Activated CD4-positive, alpha-beta T cell treated with anti-CD3 and anti-CD28 coated beads, Interleukin-10, Interleukin-2, amounts not matched to agents 100 ng/mL and 50 ng/mL, durations not matched to agents 16 hours and 8 hours (primary cell): ENCODE data around the gene ADAM23.

Experiments used
- DNase-seq: peaks from one replicate; pipeline ENCODE4 v3.0.0-alpha.2; 2020

The ADAM23 gene

DNA sequence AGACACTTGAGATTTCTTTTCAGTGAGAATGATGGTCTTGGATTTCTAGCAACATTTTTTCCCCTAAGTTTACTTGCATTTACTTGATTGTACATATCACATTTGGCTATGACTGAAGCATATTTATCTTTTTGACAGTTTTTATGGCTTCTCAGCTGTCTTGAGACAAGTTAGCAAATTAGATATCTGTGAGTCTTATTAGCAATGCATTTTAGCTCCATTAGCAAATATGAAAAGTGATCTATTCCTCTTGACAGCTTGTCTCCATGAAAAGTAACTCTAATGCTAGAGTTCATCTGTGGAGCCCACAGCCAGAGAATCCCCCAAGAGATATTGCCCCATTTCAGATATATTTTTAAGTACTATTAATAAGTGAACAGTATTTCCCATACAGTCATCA lies 126.9 kb downstream of the ADAM23 start:
- DNase-seq = no peak

DNA sequence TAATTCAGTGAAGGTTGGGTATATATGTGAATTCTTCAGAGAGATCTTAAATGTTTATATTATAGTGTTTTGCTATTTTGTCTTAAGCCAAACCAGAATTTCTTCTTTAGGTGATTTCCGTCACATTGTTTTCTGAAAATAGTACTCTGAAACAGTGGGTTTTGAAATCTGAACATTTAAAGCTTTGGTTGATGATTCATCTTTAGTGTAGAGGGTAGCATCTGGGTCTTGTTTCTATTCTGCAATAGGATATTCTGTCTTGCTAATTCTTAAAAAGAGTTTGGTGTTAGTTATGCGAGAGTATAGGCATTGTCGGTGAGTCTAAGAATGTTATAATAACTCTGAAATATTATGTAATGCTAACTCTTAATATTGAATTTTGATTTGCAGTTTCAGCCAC lies 129.4 kb downstream of the ADAM23 start:
- no peak for DNase-seq

DNA sequence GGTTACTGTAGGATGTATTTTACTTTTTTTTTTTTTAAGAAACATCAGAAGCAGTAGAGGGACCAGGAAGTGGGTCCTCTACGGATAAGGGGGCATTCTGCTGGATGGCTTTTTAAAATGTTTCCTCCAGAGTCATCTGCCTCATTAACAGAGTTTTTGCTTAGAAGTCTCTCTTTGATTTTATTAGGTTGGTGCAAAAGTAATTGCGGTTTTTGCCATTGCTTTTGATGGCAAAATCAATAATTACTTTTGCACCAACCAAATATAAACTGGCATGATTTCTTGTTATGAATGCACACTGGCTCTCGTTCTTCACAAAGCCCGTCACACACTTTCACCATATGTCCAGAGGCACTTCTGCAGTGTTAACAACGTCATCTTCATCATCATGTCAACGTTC lies 130.5 kb downstream of the ADAM23 start:
- DNase-seq = no peak

DNA sequence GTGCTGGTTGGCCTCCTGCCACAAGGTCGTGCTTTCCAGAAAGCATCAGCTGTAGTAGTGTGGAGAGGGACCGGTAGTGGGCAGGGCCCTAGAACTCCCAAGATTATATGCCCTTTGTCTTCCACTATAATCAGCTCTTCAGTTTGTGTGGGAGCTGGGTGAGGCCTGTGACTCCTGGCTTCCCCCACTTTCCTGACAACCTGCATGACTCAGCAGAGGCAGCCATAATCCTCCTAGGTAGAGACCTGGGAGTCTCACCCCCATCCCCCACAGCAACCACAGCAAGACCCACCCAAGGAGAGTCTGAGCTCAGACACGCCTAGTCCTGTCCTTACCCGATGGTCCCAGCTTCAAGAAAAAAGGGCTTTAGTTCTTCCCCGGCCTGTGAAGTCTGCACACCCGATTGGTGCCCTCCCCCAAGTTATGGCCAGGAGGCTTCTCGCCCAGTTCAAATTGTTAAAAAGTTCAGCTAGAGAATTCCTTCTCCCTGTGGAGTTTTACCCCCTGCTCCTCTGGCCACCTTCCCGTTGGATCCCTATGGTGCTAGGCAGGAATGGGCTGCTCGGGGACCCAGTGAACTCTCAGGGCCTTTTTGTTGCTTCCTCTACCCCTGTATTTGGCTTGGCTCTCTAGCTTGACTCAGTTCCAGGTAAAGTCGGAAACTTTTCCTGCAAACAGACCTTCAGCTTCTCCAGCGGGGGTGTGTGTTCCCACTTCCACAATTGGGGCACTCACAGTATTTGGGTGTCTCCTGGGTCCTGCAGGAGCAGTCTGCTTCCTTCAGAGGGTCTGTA lies 141.2 kb downstream of the ADAM23 start:
- DNase-seq = no peak

DNA sequence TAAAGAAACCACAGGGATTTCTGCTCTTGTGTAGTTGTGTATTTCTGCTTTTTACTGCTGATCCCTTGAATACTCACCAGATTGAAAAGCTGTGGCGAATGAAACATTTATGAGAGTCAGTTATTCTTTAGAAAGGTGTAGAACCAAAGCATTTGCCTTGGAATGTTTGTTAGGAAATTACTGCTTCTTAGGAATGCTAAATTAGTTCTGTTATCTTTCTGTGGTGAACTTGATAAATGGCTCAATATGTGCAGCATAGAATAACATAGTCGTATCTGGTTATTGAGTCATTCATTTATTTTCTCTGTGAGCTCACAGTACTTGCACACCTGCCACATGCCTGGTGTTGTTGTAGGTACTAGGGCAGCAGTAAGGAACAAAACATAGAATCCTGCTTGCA lies 142.0 kb downstream of the ADAM23 start:
- DNase-seq = no peak

- DNase-seq = no peak
Observed at GRCh38 chr2:206586609-206587008, 143.3 kb downstream of the ADAM23 start.

DNA sequence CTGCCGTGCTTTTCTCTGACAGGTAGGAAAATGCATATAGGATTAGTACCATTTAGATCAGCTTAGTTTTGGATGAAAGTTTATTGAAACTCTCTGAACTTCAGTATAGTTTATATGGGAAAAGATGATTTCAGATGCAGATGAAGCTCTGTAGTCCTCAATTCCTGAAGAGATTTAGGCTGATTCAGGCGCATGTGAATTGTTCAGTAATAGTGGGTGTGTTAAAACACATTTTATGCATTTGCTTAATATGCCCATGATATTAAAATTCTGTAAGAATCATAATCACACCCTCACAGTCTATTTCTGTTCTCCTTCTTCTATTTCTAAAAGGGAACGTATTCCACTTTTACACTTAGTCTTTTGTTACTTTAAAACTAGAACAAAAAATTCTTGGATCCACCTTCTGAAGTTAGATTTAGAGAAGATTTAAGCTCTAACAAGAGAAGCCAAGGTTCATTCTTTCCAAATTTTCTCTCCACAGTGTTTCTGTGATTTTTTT lies 154.4 kb downstream of the ADAM23 start:
- no peak for DNase-seq

- DNase-seq = no peak
Observed at GRCh38 chr2:206603243-206603642, 159.9 kb downstream of the ADAM23 start.

DNA sequence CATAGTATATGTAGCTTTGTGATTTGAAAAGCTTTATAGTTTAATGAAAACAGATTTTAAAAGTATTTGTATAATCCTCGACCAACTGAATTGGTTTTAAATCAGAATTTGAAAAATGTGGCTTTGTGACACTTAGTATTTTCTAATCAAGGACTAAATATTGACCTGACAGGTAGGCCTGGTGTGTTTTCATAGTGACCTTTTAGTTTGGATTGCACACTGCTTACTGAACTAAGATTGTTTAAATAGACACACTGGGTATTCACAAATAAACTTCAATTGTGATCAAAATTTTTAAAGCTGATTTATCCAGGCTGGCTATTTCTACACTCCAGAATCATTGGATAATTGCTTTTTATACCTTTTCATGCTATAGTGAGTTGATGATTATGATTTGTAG lies 167.1 kb downstream of the ADAM23 start:
- DNase-seq = no peak

- no peak for DNase-seq
Observed at GRCh38 chr2:206611191-206611590, 167.9 kb downstream of the ADAM23 start.

DNA sequence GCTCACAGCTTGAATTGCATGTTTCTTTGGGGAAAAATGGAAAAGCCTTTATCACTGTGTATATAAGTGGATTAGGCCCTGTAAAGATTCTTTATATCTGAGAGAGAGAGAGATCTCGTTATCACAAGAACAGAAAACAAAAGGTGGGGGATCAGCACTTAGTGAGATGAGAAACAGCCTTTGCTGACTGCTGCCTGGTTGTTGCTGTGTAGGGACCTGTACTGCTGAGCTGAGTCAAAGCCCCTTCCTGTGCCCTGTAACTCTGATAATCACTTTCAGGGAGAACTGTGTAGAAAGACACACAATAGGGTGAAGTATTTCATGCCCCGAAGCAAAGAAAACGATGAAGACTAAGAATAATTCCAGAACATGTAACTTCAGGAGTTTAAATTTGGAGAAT lies 168.4 kb downstream of the ADAM23 start:
- DNase-seq = no peak

GRCh38 chr2:206614811-206615210 lies 171.5 kb downstream of the ADAM23 start:
- DNase-seq = no peak

- DNase-seq = no peak
Observed at GRCh38 chr2:206615417-206616089, 172.2 kb downstream of the ADAM23 start.

DNA sequence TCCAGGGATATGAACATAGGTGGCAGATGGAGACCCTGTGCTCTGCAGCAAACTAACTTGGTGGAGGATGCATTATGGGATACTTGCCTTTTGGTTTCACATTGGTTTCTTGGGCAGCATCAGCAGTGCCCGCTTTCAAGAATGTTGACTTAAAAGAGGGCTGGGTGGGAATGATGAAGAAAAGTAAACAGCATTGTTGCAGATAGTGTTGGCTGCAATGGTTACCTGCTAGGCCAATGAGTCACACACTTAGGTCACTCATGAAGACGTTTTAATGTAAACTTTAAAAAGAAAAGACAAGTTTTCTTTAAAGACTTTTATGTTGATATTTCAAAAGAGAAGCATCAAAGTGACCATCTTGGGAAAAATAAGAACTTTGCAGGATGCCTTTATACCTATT lies 172.8 kb downstream of the ADAM23 start:
- no peak for DNase-seq

GRCh38 chr2:206619011-206619410 lies 175.7 kb downstream of the ADAM23 start:
- DNase-seq = no peak

DNA sequence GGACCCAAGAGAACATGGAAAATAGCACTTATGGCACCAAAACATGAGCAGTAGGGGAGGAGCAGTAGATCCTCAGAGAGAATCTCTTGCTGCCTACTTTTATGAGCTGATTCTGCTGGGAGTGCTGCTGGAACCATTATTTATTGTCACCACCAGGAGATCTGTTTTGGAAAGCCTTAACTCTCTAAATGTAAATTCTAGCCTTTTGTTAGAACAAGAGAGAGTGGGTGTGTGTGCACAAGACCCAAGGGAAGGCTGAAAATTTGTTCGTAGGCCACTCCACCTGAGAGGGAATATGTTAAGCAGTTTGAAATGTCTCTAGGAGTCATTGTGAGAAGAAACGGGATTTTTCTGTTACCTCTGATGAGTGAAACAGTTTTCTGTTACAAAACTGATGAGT lies 182.8 kb downstream of the ADAM23 start:
- no peak for DNase-seq

GRCh38 chr2:206627632-206628031 lies 184.3 kb downstream of the ADAM23 start:
- DNase-seq = no peak

DNA sequence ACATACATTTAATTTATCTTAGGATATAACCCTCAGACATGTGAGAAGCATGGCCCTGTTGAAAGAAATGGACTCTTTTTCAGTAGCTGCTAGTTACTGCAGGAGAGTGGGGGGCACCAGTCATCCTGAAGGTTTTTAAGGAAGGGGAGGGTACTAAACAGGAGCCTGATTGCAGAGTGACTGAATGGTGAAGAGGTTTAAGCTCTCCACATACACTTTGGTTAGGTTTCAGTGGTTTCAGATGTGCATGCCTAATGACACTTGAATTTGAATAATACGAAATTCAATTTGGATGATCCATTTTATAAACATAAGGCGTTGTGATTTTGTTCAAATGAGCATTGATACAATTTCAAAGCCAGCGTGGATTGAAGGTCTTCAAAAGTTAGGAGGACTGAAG lies 188.0 kb downstream of the ADAM23 start:
- no peak for DNase-seq

DNA sequence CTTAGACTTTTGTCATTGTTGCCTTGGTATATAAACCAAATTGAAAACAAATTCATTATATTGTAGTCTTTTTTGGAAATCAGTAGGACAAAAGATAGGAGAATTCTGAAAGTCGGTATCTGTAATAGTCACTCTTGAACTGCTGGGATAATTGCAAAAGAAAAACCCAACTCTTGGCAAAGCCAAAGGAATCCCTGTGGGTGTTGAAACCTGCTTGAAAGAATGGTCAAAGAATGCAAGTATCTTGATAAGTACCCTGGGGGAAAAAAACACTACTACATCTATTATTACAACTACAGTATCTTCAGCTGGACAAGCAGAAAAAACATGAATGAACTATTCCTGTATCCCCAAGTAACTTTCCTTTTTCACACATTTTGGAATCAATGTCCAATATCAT lies 191.7 kb downstream of the ADAM23 start:
- no peak for DNase-seq

- no peak for DNase-seq
Observed at GRCh38 chr2:206639636-206640035, 196.3 kb downstream of the ADAM23 start.

GRCh38 chr2:206641226-206641625 lies 197.9 kb downstream of the ADAM23 start:
- DNase-seq = no peak

DNA sequence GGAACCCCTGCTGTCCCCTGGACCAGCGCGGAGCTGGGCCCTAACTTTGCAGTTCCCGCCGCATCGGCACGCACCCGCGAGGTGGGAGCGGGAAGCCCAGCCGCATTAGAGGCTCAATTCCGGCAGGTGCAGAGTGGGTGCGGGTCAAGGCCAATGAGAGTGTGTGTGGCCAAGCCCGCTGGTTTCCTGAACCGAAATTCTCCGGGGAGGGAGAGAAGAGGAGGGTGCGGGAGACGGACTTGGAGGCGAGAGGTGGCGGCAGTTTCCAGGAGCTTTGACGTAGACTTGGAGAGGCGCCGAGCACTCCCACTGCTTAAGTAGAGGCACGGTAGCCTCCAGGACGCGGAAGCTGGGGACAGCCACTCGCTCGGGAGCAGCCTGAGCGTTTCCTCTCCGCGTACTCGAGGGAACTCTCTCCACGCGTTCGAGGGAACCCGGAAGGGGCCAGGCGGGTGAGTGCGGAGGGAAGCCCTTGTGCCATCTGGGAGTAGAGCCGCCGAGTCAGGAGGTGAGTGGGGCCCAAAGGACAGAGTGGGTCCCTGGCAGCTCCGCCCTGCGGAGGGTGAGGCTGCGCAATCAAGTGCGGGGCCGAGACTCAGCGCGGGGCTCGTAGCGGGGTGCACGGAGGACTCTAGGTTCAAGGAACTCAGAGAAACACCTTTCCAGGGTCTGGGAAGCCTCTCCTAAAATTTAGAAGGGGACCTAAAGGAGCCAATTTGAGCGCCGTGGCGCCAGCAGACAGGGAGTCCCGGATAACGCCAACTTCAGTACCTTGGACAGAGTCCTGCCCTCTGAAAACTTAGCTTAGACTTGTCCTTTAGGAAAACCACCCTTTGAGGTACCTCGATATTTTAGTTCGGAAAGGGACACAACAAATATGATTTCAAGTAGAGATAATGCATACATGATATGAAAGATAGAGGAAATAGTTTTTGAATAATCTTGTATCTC lies 199.0 kb downstream of the ADAM23 start, which contains the start of gene FAM237A:
Gene FAM237A, plus strand, starts transcription at position 413 of the 951 bp plus-strand sequence. CDS start 1,750 bp downstream, outside the sequence.
- DNase-seq = peak; percentile 25

DNA sequence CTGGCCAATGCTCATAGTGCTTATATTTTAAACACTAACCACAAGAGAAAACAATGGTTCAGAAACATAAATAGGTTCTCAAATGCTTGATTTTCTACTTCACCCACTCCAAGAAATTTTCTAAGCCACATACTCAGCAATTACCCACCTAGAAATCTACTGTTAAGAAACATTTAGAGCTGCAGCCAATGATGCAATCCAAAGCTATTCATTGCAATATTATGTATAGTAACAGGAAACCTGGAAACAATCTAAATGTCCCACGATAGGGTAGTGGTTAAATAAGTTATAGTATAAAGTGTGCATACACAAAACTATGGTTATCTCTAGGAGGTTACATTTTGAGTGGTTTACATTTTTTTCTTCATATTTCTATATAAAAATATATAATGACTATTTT lies 204.7 kb downstream of the ADAM23 start:
- DNase-seq = no peak
